Measurements from ENCODE around the gene TPRN. TPM values are rescaled to one million over a fixed set of nuclear protein-coding genes. Genes with fewer than 3 reads are reported as not detected.

Gene TPRN
- total and polyA plus RNA-seq, 10 donors = 4.5 to 10.7 (median 7.2) TPM

GRCh38 chr9:137183980-137184595 lies 16.5 kb downstream of the TPRN start:
- Histone ChIP-seq H3K9me3 (no peaks in the 10 kb centered on the region), H3K36me3 (peaks cover 0 to 85% (median 67%) of the 10 kb centered on the region in 6 donors), H3K27ac (no peak overlapping the region), H3K4me1 (peaks cover 16 to 42% (median 31%) of the 10 kb centered on the region in 6 donors), H3K4me3 (no peak overlapping the region), H3K27me3 (replicated peaks in 1 of 7) (no peaks in the 10 kb centered on the region)
- TF ChIP-seq POLR2A (IDR thresholded peaks at IDR 0.05) (no peak), POLR2AphosphoS5 (IDR thresholded peaks at IDR 0.05) (no peak), CTCF (IDR thresholded peaks at IDR 0.05 in 8 of 11, conservative IDR thresholded peaks at IDR 0.05 in 3 of 11) (no peak)
- WGBS, 5 donors = 92 to 97% (median 95%) methylated on average over 21 to 27 of the region's 27 CpGs
- intact Hi-C loops (cut with DNase I; ENCODE audit: low total_unique reads) = no loop called here
- no peak for DNase-seq

GRCh38 chr9:137182836-137183235 lies 17.7 kb downstream of the TPRN start:
- H3K36me3 ChIP-seq = peaks cover 0 to 97% (median 77%) of the 10 kb centered on the region in 6 donors
- DNase-seq = no peak

GRCh38 chr9:137181680-137182079 lies 18.9 kb downstream of the TPRN start:
- 93 to 98% (median 97%) methylated on average over 19 to 22 of the region's 22 CpGs for WGBS, 5 donors
- H3K9me3 ChIP-seq = no peaks in the 10 kb centered on the region
- no peak overlapping the region for H3K4me3 ChIP-seq
- no peaks in the 10 kb centered on the region for H3K27me3 ChIP-seq (replicated peaks in 1 of 7)
- TF ChIP-seq POLR2AphosphoS5 (IDR thresholded peaks at IDR 0.05) = no peak
- TF ChIP-seq POLR2A (IDR thresholded peaks at IDR 0.05) = no peak
- TF ChIP-seq CTCF (IDR thresholded peaks at IDR 0.05 in 8 of 11, conservative IDR thresholded peaks at IDR 0.05 in 3 of 11) = no peak
- intact Hi-C loops (cut with DNase I; ENCODE audit: low total_unique reads) = no loop called here
- DNase-seq = no peak
- H3K4me1 ChIP-seq = peaks cover 4 to 30% (median 16%) of the 10 kb centered on the region in 6 donors
- H3K27ac ChIP-seq = no peak overlapping the region
- peaks cover 0 to 98% (median 80%) of the 10 kb centered on the region in 6 donors for H3K36me3 ChIP-seq

More at GRCh38 chr9:137182836-137183235, 17.7 kb downstream of the TPRN start:
- Histone ChIP-seq H3K4me3 (no peak overlapping the region), H3K4me1 (peaks cover 16 to 41% (median 28%) of the 10 kb centered on the region in 6 donors), H3K27ac (no peak overlapping the region), H3K9me3 (no peaks in the 10 kb centered on the region), H3K27me3 (replicated peaks in 1 of 7) (no peaks in the 10 kb centered on the region)
- intact Hi-C loops (cut with DNase I; ENCODE audit: low total_unique reads) = no loop called here
- 91 to 96% (median 94%) methylated on average over 11 to 17 of the region's 17 CpGs for WGBS, 5 donors
- no peak for TF ChIP-seq POLR2AphosphoS5 (IDR thresholded peaks at IDR 0.05)
- TF ChIP-seq POLR2A (IDR thresholded peaks at IDR 0.05) = no peak
- TF ChIP-seq CTCF (IDR thresholded peaks at IDR 0.05 in 8 of 11, conservative IDR thresholded peaks at IDR 0.05 in 3 of 11) = no peak

- Histone ChIP-seq H3K36me3 (peaks cover 0 to 86% (median 72%) of the 10 kb centered on the region in 6 donors), H3K4me1 (peaks cover 0 to 19% (median 4%) of the 10 kb centered on the region in 6 donors), H3K9me3 (no peaks in the 10 kb centered on the region), H3K4me3 (no peak overlapping the region), H3K27me3 (replicated peaks in 1 of 7) (peaks cover 0 to 2% (median 0%) of the 10 kb centered on the region in 7 donors), H3K27ac (no peak overlapping the region)
- DNase-seq = no peak
- no peak for TF ChIP-seq POLR2A (IDR thresholded peaks at IDR 0.05)
- TF ChIP-seq POLR2AphosphoS5 (IDR thresholded peaks at IDR 0.05) = no peak
- no peak for TF ChIP-seq CTCF (IDR thresholded peaks at IDR 0.05 in 8 of 11, conservative IDR thresholded peaks at IDR 0.05 in 3 of 11)
- intact Hi-C loops (cut with DNase I; ENCODE audit: low total_unique reads) = no loop called here
- 92 to 98% (median 94%) methylated on average over 10 to 20 of the region's 20 CpGs for WGBS, 5 donors
These were observed 20.1 kb downstream of the TPRN start for GRCh38 chr9:137180491-137180890.
